Measurements from ENCODE around the gene ASIC4. TPM values are rescaled to one million over a fixed set of nuclear protein-coding genes. Genes with fewer than 3 reads are reported as not detected.

Gene ASIC4
- polyA plus RNA-seq, 1 donor (not counting 4 experiments of a cell fraction or from before 2014, with no cell fraction given), result not detected

DNA sequence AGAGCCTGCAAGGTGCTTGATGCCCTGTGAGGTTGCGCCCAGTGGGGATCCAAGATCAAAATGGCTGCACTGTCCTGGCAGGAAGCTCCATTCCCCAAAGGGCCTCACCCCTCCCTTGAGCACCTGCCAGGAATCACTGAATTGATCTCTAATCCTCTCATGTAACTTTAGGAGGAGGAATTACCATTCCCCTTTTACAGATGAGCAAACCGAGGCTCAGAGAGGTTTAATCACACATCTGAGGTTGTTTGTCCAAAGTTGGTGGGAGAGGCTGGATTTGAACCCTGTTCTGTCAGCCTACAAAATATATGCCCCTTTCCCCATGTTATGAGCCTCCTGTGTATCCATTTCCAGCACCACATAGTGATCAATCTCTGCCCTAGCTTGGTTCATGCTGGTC is 10.5 kb downstream of the ASIC4 start:
- dilution Hi-C loops (cut with MboI; ENCODE audit: extremely low pct_ligation_motif_present, low sequenced_read_pairs), result no loop called here
- Histone ChIP-seq H3K9me3 (ENCODE audit: control insufficient read depth, low read depth, low read length) (no peaks in the 10 kb centered on the region), H3K4me1 (ENCODE audit: control insufficient read depth, extremely low read depth, insufficient read depth, low read length) (peaks cover 8% of the 10 kb centered on the region), H3K9me1 (ENCODE audit: control insufficient read depth, extremely low read depth, insufficient read depth, low read length) (no peaks in the 10 kb centered on the region), H4K20me1 (ENCODE audit: control insufficient read depth, extremely low read depth, insufficient read depth, low read length) (peaks cover 3% of the 10 kb centered on the region), H3K27ac (ENCODE audit: control insufficient read depth, insufficient read depth, low read length) (no peak overlapping the region), H3K4me2 (ENCODE audit: control insufficient read depth, extremely low read depth, insufficient read depth, low read depth, low read length) (no peak overlapping the region), H3K79me2 (ENCODE audit: control insufficient read depth, insufficient read depth, low read length) (no peaks in the 10 kb centered on the region), H3K27me3 (ENCODE audit: control insufficient read depth, extremely low read depth, insufficient read depth, low read length) (peaks cover 57% of the 10 kb centered on the region), H3K4me3 (ENCODE audit: control insufficient read depth in 2 of 3, extremely low read depth in 1 of 3, insufficient read depth in 2 of 3, low read depth in 1 of 3, low read length in 3 of 3) (no peak overlapping the region), H3K36me3 (ENCODE audit: control insufficient read depth in 2 of 2, extremely low read depth in 1 of 2, insufficient read depth in 2 of 2, low read length in 2 of 2) (no peaks in the 10 kb centered on the region), H2AFZ (ENCODE audit: control insufficient read depth, low read length) (no peak overlapping the region), H3K9ac (ENCODE audit: control insufficient read depth, extremely low read depth, insufficient read depth, low read length) (no peak overlapping the region)
- TF ChIP-seq EZH2 (IDR thresholded peaks at IDR 0.05; ENCODE audit: low read length), result no peak
- TF ChIP-seq, protein P1, sequence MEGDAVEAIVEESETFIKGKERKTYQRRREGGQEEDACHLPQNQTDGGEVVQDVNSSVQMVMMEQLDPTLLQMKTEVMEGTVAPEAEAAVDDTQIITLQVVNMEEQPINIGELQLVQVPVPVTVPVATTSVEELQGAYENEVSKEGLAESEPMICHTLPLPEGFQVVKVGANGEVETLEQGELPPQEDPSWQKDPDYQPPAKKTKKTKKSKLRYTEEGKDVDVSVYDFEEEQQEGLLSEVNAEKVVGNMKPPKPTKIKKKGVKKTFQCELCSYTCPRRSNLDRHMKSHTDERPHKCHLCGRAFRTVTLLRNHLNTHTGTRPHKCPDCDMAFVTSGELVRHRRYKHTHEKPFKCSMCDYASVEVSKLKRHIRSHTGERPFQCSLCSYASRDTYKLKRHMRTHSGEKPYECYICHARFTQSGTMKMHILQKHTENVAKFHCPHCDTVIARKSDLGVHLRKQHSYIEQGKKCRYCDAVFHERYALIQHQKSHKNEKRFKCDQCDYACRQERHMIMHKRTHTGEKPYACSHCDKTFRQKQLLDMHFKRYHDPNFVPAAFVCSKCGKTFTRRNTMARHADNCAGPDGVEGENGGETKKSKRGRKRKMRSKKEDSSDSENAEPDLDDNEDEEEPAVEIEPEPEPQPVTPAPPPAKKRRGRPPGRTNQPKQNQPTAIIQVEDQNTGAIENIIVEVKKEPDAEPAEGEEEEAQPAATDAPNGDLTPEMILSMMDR (optimal IDR thresholded peaks at IDR 0.05 in 1 of 3, IDR thresholded peaks at IDR 0.05 in 1 of 3, conservative IDR thresholded peaks at IDR 0.05 in 1 of 3; ENCODE audit: extremely low read depth in 1 of 3, insufficient read depth in 2 of 3, low read length in 3 of 3), result no peak
- FAIRE-seq (no peak), DNase-seq (ENCODE audit: low read depth, low spot score) (no peak)

DNA sequence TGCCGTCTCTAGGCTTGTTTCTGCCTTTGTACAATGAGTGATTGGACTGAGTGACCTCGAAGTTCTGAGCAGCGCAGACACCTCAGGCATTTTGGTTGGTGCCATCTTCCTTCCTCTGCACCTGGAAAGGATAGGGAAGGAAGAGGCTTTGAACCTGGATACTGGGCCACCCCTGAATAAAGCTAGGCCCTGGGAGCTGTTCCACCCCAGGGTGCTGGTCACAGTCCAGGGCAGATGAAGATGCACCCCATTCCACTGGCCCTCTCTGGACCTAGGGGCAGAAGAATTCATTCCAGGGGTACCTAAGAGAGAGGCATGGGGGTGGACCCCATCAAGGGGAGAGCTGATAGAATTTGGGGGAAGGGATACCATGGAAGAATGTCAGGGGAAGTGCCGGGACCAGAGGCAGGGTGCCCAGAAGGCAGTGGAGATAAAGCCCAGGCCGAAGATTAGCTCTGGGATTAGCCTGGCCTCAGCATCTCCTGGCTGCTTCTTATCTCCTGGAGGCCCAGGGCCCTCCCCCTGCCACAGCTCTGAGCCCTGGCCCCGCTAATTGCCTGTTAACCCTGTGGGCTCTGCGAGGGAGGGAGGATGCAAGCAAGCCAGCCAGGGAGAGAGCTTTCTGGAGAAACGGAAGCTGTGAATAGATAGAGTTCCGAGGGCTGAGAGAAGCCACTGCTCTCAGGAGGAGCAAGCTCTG is 11.4 kb downstream of the ASIC4 start:
- no peak for TF ChIP-seq EZH2 (IDR thresholded peaks at IDR 0.05; ENCODE audit: low read length)
- TF ChIP-seq, protein P1 (optimal IDR thresholded peaks at IDR 0.05 in 1 of 3, IDR thresholded peaks at IDR 0.05 in 1 of 3, conservative IDR thresholded peaks at IDR 0.05 in 1 of 3; ENCODE audit: extremely low read depth in 1 of 3, insufficient read depth in 2 of 3, low read length in 3 of 3), result no peak
- FAIRE-seq (no peak), DNase-seq (ENCODE audit: low read depth, low spot score) (no peak)
- Histone ChIP-seq H3K36me3 (ENCODE audit: control insufficient read depth in 2 of 2, extremely low read depth in 1 of 2, insufficient read depth in 2 of 2, low read length in 2 of 2) (no peaks in the 10 kb centered on the region), H2AFZ (ENCODE audit: control insufficient read depth, low read length) (no peak overlapping the region), H3K9me3 (ENCODE audit: control insufficient read depth, low read depth, low read length) (no peaks in the 10 kb centered on the region), H3K27me3 (ENCODE audit: control insufficient read depth, extremely low read depth, insufficient read depth, low read length) (peaks cover 58% of the 10 kb centered on the region), H3K9ac (ENCODE audit: control insufficient read depth, extremely low read depth, insufficient read depth, low read length) (no peak overlapping the region), H3K4me2 (ENCODE audit: control insufficient read depth, extremely low read depth, insufficient read depth, low read depth, low read length) (no peak overlapping the region), H3K79me2 (ENCODE audit: control insufficient read depth, insufficient read depth, low read length) (no peaks in the 10 kb centered on the region), H3K9me1 (ENCODE audit: control insufficient read depth, extremely low read depth, insufficient read depth, low read length) (no peaks in the 10 kb centered on the region), H3K27ac (ENCODE audit: control insufficient read depth, insufficient read depth, low read length) (no peak overlapping the region), H4K20me1 (ENCODE audit: control insufficient read depth, extremely low read depth, insufficient read depth, low read length) (peaks cover 3% of the 10 kb centered on the region), H3K4me3 (ENCODE audit: control insufficient read depth in 2 of 3, extremely low read depth in 1 of 3, insufficient read depth in 2 of 3, low read depth in 1 of 3, low read length in 3 of 3) (no peak overlapping the region), H3K4me1 (ENCODE audit: control insufficient read depth, extremely low read depth, insufficient read depth, low read length) (peaks cover 8% of the 10 kb centered on the region)
- dilution Hi-C loops (cut with MboI; ENCODE audit: extremely low pct_ligation_motif_present, low sequenced_read_pairs), result no loop called here
